OCI-LY7 (cell line): ENCODE results near the gene SELENOP.

Source experiments
- EZH2phosphoT487 ChIP-seq: fragments of 200-600 bp; sonication (generic); IDR thresholded peaks from 2 replicates; pipeline ENCODE4 v1.6.1; 2018; ENCODE audit warnings: low read depth, borderline replicate concordance, mild to moderate bottlenecking, mixed run types, antibody characterized with exemption, low read length, moderate library complexity, mixed read lengths
- TF ChIP-seq, protein P1 (sequence below): fragments of 200-600 bp; sonication (generic); conservative IDR thresholded peaks from 2 replicates; pipeline ENCODE4 v1.5.1; 2014; ENCODE audit warnings: mild to moderate bottlenecking, antibody characterized with exemption, low read length, moderate library complexity, mixed read lengths

DNA sequence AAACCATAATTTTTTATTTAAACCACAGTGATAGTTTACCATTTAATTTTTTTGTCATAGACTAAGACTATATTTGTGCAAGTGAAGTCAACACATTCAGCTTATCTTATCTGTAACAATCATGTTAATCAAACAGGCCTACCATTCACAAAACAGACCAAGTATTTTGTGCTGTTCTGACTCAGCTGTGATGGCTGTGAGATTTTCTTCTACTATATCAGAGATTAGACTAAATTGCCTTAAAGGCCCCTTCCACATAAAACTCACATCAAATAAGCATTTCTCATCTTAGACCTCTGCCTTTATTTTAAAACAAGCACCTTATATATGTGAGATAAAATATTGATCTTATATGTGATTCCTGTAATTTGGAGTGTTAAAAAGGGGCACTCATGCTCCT, 41.7 kb downstream of the SELENOP start:
- TF ChIP-seq, protein P1, sequence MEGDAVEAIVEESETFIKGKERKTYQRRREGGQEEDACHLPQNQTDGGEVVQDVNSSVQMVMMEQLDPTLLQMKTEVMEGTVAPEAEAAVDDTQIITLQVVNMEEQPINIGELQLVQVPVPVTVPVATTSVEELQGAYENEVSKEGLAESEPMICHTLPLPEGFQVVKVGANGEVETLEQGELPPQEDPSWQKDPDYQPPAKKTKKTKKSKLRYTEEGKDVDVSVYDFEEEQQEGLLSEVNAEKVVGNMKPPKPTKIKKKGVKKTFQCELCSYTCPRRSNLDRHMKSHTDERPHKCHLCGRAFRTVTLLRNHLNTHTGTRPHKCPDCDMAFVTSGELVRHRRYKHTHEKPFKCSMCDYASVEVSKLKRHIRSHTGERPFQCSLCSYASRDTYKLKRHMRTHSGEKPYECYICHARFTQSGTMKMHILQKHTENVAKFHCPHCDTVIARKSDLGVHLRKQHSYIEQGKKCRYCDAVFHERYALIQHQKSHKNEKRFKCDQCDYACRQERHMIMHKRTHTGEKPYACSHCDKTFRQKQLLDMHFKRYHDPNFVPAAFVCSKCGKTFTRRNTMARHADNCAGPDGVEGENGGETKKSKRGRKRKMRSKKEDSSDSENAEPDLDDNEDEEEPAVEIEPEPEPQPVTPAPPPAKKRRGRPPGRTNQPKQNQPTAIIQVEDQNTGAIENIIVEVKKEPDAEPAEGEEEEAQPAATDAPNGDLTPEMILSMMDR, result no peak
- no peak for TF ChIP-seq EZH2phosphoT487
